Activated CD4-positive, alpha-beta T cell treated with anti-CD3 and anti-CD28 coated beads, Interleukin-10, Interleukin-2, amounts not matched to agents 100 ng/mL and 50 ng/mL, durations not matched to agents 16 hours and 8 hours (primary cell): ENCODE data around the gene AMIGO3.

ENCODE experiments used
- DNase-seq: peaks from one replicate; pipeline ENCODE4 v3.0.0-alpha.2; 2020

Gene AMIGO3

DNA sequence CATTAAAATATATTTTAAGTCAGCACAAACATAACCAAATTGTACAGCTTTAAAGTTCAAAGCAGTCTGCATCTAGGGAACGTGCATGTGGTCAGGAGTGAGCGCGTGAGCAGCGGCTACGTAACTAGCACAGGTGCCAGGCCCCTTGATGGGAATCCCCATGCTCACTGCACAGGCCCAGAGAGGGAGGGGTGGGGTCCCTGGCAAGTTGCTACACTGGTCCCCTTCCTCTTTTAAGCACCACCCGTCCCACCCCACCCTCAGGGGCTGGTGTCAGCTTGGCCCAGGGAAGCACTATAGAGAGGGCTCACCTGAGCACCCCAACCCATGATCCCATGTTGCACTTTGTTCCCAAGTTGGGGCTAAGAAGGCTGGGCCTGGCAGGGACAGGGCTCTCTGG, 5.1 kb upstream of the AMIGO3 start:
- DNase-seq, result no peak

GRCh38 chr3:49723628-49724551, 4.4 kb upstream of the AMIGO3 start, which contains the start of gene GMPPB:
GMPPB (minus strand) TSS chr3:49723951; CDS start chr3:49723726, 225 bp downstream.
- peak; percentile 98 for DNase-seq

DNA sequence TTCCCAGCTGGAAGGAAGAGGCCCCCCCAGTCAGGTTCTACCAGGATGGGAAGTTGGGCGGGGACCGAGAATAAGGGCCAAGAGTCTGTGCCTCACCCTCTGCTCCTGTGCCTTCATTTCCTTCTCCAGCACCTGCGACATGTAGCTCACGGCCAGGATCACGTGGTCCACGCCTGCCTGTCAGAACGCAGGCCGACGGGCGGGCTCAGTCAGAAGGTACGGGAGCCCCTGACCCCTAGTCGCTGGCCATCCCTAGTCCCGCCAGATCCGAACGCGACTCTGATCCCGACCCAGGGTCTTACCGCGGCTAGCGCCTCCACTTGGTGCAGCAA, 3.8 kb upstream of the AMIGO3 start:
- peak; percentile 76 for DNase-seq

DNA sequence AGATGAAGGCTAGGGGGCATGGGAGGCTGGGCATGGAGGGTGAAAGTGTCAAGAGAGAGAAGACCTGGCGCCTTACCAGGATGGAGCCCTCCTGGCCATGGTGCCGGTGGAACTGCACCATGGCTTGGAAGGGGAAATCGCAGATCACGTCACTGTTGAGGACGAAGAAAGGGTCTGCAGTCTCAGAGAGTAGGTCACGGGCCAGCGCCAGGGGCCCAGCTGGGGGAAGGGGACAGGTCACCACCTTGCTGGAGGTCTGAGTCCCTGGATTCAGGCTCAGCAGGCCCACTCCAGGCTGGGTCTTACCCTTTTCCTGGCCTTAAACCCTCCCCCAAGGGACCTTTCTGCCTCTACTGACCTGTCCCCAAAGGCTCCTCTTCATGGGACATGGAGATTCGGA, 3.4 kb upstream of the AMIGO3 start:
- DNase-seq, result no peak

DNA sequence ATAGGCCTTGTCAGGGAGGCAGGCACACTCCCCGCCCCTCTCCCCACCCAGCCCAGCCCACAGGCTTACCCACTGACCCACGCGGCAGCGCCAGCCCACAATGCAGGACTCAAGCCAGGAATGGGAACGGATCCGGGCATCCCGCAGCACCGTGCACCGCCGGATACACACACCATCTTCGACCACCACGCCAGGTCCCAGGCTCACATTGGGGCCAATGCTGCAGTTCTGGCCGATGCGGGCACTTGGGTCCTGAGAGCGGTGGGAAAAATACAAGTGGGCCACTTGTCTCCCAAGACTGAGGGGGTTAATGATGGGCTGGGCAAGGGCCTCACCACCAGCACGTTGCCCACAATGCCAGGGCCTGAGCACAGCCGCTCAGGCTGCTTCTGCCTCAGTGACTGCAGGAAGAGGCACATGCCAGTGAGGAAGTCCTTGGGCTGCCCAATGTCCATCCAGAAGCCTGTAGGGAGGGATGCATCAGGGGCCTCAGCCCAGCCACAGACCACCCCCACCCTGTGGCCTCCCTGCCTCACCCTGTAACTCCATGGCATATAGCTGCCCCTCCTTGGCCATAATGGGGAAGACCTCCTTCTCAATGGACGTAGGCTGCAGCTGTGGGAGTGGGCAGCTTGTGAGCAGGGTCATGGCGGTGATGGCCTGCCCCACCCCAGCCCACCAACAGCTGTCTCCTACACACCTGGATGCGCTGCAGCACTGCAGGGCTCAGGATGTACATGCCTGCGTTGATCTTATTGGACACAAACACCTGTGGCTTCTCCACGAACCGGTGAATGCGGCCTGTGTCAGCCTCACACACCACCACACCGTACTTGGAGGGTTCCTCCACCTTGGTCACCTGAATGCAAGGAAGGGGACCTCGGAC, 2.7 kb upstream of the AMIGO3 start:
- no peak for DNase-seq

DNA sequence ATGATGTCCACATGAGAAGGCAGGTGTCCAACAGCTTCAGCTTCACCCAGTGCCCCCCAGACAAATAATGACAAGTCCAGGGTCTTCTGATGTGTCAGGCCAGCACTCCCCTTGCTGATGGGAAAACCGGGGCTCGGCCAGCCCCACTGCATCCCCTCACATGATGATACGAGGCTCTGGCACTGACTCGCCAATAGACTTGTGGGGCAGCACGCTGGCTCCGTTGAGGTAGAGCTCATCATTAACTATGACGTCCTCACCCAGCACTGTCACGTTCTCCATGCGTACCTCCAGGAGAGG, 2.1 kb upstream of the AMIGO3 start:
- DNase-seq, result no peak

GRCh38 chr3:49720855-49721595, 1.5 kb upstream of the AMIGO3 start:
- no peak for DNase-seq

GRCh38 chr3:49718858-49719213, 648 bp downstream of the AMIGO3 start:
- DNase-seq, result no peak

DNA sequence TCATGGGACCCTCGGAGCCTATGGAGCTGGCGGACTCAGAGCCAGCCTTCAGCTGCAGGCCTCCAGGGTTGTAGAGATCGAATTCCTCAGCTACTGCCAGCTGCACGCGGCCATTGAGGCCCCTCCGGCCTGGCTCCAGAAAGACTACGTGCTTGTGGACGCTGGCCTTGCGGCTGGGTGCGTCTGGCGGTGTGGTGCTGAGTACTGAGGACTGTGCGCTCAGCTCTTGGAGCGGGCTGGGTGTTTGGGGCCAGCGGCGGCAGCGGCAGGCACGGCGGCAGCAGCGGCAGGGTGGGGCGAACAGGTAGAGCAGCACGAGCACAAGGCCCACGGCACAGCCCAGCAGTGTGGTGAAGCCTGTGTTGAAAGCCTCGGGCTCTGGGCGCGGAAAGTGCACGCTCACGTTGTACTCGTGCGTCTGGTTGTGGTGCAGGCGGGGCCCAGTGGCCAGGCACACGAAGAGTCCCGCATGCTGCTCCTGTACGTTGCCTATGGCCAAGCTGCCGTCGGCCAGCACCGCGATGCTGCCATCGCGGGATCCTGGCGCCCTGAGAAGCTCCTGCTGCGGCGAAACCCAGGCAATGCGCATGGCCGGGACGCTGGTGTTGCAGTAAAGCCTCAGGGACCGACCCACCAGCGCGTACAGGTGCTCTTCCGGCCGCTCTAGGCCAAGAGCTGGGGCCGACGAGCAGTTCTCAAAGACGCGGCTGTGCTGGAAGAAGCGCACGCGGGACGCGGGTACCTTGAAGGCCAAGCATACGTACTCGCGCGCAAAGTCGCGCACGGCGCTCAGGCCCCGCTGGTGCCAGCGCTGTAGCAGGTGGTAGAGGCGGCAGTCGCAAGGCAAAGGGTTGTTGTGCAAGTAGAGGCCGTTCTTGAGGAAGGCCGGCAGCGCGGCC, 1.3 kb downstream of the AMIGO3 start:
- no peak for DNase-seq

DNA sequence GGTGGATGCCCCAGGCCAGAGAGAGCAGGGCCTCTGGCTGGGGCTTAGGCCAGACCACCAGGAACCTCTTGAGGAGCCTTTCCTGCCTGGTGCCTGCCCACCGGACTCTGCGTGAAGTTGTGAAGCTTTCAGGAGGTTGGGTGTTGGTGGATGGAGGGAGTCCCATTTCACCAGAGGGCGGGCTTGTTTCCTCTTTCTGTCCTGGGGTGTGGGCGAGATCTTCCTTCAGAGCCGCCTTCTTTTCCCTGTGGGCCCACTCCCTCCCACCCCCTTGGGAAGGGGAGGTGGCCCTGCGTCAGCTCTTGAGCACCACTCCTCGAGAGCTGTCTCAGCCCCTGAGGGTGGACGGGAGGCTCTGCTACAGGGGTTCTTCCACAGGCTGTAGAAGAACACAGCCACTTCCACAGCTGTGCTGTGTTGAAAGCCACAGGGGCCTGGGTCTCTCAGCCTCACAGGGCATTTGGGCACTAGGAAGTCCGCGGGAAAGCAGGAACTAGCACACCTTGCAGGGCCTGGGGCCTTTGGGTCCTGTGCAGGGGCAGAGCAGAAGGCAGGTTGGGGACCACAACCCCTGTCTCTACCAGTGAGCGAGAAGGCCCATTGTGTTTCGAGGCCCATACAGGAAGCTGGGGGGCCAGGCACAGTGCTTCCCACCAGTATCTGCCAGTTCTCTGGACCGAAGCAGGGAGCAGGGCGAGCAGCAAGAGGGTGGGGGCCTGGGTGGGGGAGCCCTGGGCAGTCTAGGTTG, 2.1 kb downstream of the AMIGO3 start:
- DNase-seq, result no peak

- no peak for DNase-seq
Measured at GRCh38 chr3:49716691-49717210, 2.7 kb downstream of the AMIGO3 start.

- no peak for DNase-seq
Measured at GRCh38 chr3:49716169-49716568, 3.3 kb downstream of the AMIGO3 start.

DNA sequence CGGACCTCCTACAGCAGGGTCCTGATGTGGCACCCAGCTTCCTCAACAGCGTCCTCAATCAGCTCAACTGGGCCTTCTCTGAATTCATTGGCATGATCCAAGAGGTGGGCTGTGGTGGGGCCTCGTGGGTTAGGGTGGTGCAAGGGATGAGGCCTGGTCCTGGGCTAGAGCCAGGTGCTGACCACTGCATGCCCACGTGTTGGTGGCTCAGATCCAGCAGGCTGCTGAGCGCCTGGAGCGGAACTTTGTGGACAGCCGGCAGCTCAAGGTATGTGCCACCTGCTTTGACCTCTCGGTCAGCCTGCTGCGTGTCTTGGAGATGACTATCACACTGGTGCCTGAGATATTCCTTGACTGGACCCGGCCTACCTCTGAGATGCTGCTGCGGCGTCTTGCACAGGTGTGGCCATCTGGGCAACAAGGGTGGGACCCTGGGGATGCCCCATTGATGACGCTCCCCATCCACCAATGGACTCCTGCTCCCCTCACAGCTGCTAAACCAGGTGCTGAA, 3.8 kb downstream of the AMIGO3 start:
- DNase-seq, result no peak

DNA sequence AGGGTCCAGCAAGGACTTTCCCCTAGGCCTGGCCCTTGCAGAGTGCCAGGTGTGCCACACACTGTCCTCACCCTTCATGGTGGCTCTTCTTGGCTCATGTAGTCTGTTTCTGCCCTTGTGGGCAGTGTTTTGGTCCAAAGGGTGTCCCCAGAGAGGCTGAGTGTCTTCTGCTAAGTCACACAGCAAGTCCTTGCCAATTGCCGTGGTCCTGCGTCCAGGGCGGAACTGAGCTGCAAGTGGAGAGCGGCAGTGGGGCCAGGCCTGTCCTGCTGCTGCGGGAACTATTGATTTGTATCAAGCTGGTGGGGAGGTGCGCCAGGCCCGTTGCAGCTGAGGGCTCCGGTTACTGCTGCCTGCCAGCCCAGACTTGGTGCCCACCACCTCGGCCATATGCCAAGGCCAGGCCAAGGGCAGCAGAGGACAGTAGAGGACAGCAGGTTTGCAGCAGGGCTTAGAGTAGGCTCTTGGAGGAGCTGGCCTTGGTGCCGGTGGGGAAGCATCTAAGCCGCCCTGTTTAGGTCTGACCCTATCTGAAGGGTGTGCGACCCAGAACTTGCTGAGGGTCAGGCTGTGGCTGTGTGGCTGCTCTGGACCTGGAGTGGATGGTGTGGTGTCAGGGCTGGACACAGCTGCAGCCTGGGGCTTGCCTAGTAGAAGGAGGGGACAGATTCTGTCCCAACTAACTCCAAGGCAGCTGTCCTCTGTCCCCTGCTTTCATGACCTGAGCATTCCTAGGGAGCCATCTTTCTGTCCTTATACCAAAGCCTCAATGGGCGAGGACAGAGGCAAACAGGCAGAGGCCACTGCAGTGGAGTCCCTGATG, 4.5 kb downstream of the AMIGO3 start:
- no peak for DNase-seq

GRCh38 chr3:49713336-49714105, 6.0 kb downstream of the AMIGO3 start:
- no peak for DNase-seq

- DNase-seq, result no peak
Measured at GRCh38 chr3:49712631-49713317, 6.7 kb downstream of the AMIGO3 start.

DNA sequence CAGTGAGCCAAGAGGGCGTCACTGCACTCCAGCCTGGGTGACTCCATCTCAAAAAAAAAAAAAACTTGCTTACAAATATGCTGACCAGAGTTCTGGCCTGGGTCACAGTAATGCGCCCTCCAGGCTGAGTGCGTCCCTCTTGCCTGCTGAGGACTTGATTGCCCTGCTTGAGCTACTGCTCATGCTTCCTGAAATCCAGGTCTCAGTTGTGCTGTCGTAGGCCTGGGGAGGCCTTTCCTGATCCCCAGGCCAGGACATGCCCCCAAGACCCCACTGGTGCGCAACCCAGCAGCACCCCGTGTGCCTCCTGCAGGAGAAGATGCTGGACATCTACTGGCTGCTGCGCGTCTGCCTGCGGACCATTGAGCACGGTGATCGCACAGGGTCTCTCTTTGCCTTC, 7.3 kb downstream of the AMIGO3 start:
- no peak for DNase-seq

GRCh38 chr3:49711489-49711888, 8.0 kb downstream of the AMIGO3 start:
- no peak for DNase-seq

DNA sequence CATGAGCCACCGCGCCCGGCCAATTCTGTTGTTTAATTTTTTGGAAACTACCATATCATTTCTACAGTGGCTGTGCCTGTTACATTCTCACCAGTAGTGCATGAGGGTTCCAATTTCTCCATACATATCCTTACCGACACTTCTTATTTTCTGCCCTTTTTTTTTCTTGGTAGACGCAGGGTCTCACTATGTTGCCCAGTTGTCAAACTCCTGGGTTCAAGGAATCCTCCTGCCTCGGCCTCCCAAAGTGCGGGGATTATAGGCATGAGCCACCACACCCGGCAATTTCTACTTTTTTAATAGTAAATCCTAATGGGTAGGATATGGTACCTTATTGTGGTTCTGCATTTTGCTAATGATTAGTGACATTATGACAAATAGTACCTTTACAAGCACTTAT, 9.6 kb downstream of the AMIGO3 start:
- no peak for DNase-seq
